ENCODE measurements around the gene GAK. TPM values are rescaled to one million over a fixed set of nuclear protein-coding genes. Genes with fewer than 3 reads are reported as not detected.
A peak's percentile ranks its signal among the peaks of the same experiment; 100 is the strongest.

GAK gene
- total RNA-seq, 1 donor from 2014 or later: 138 TPM

DNA sequence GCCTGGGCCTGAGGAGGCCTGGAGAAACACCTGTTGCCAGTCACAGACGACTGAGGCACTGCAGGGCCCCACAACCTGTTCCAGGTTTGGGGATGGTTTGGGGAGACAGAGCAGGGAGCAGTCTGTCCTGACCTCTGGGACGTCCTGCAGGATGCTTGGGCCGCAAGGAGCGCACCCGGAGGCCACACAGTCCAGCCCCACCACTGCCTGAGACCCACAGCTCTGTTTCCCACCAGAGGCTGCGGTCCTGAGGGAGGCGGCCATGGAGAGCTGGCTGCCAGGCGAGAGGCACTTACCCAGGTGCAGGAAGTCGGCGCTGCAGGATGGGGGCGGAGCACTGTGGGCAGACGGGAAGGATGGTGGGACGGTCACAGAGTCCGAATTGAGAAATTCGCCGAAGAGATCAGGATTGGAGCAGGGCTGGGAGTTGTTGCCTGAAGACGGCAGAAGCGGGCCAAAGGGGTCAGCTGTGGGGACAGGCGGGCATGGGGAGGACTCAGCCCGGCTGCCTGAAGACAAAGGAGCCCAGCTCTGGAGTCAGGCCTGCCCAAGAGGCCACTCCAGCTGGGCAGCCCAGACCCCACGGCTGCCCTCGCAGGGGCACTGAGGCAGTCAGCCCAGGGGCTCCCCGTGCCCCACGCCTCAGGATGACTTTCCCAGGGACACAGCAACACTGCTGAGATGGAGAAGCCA lies 65.9 kb downstream of the GAK start:
- Histone ChIP-seq H3K27me3 (no peaks in the 10 kb centered on the region), H3K36me3 (peaks cover 81% of the 10 kb centered on the region), H3K4me3 (no peak overlapping the region), H3K4me1 (no peaks in the 10 kb centered on the region), H3K9me3 (no peaks in the 10 kb centered on the region), H3K27ac (no peak overlapping the region)
- no peak for DNase-seq
- intact Hi-C loops (cut with DNase I): no loop called here
- TF ChIP-seq, protein P1, sequence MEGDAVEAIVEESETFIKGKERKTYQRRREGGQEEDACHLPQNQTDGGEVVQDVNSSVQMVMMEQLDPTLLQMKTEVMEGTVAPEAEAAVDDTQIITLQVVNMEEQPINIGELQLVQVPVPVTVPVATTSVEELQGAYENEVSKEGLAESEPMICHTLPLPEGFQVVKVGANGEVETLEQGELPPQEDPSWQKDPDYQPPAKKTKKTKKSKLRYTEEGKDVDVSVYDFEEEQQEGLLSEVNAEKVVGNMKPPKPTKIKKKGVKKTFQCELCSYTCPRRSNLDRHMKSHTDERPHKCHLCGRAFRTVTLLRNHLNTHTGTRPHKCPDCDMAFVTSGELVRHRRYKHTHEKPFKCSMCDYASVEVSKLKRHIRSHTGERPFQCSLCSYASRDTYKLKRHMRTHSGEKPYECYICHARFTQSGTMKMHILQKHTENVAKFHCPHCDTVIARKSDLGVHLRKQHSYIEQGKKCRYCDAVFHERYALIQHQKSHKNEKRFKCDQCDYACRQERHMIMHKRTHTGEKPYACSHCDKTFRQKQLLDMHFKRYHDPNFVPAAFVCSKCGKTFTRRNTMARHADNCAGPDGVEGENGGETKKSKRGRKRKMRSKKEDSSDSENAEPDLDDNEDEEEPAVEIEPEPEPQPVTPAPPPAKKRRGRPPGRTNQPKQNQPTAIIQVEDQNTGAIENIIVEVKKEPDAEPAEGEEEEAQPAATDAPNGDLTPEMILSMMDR (IDR thresholded peaks at IDR 0.05): no peak
- ATAC-seq: no peak

DNA sequence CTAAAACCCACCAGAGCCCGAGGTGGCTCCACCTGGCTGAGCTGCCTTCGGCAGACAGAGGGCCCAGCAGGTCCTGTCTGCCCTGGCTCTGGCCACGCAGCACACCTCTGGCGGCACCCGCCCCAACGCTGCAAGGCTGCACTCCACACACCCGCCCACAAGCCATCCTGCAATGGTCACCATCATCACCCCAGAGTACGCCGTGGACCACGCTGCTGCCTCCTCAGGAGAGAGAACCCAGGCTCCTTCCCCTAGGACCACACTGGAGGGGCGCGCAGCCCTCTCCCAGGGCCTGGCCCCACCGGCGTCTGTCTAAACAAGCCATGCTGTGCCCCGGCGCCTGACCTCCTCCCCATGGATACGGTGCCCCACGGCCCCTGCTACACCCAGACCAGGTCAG lies 66.5 kb downstream of the GAK start:
- H3K9me3 ChIP-seq: no peaks in the 10 kb centered on the region
- no peaks in the 10 kb centered on the region for H3K4me1 ChIP-seq
- TF ChIP-seq, protein P1 (IDR thresholded peaks at IDR 0.05): no peak
- H3K27me3 ChIP-seq: no peaks in the 10 kb centered on the region
- DNase-seq (no peak), ATAC-seq (no peak)
- H3K4me3 ChIP-seq: no peak overlapping the region
- peaks cover 85% of the 10 kb centered on the region for H3K36me3 ChIP-seq
- H3K27ac ChIP-seq: no peak overlapping the region
- intact Hi-C loops (cut with DNase I): no loop called here

DNA sequence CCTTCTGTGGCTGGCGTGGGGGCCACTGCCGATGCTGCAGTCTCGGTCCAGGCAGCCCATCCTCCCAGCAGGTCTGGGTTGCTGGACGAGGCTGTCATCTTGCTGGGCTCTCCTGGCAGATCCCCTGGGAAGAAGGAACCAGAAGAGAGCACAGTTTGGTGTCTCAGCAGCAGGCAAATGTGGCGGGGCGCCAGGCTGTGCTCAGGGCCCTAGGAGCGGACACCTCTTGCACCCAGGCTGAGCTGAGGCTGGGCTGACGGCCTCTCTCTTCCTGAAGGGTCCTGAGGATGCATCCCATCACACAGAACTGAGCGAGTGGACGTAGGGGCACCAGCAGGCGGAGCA lies 67.0 kb downstream of the GAK start:
- Histone ChIP-seq H3K4me3 (no peak overlapping the region), H3K27ac (no peak overlapping the region), H3K9me3 (no peaks in the 10 kb centered on the region), H3K36me3 (peaks cover 84% of the 10 kb centered on the region), H3K4me1 (no peaks in the 10 kb centered on the region), H3K27me3 (no peaks in the 10 kb centered on the region)
- no peak for DNase-seq
- no peak for ATAC-seq
- TF ChIP-seq, protein P1 (IDR thresholded peaks at IDR 0.05): no peak
- intact Hi-C loops (cut with DNase I): no loop called here

DNA sequence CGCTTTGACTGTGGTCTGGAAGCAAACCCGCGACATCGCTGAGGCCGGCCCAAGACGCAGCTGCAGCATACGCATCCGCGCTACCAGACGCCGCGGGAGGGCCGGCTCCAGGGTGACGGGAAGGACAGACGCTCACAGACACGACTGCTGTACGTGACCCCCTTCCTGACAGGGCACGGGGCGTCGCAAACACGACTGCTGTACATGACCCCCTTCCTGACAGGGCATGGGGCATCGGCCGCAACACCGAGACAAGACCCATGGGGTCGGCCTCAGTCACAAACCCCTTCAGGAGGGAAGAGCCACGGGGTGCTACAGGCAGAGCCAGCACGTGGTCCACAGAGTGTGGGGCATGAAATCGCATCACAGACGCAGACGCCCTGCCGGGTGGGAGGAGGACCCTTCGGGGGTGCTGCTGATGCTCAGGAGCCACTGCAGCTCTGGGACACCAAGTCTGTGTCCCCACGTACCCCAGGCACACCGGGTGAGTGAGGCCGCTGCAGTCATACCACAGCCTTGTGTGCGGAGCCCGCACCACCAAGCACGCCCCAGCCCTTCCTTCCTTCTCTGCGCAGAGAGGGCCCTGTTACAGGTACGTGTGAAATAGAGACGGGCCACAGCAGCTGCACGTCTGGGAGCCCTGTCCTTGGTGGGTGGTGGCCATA lies 67.5 kb downstream of the GAK start:
- Histone ChIP-seq H3K27me3 (no peaks in the 10 kb centered on the region), H3K9me3 (no peaks in the 10 kb centered on the region), H3K4me3 (no peak overlapping the region), H3K27ac (no peak overlapping the region), H3K36me3 (peaks cover 88% of the 10 kb centered on the region), H3K4me1 (no peaks in the 10 kb centered on the region)
- TF ChIP-seq, protein P1 (IDR thresholded peaks at IDR 0.05): no peak
- intact Hi-C loops (cut with DNase I): no loop called here
- ATAC-seq: no peak
- DNase-seq: no peak

DNA sequence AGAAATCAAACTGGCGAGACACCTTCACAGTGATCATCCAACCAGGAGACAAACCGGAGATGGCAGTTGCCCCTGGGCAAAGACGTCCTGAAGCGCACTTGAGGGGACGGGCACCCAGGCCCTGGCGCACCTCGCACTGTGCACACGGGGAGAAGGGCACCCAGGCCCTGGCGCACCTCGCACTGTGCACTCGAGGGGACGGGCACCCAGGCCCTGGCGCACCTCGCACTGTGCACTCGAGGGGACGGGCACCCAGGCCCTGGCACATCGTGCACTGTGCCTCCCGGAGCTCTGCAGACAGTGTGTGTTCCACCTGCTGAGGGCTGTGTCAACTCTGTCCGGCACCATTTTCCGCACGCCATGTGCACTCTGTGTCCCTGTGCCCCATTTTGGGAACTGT lies 71.6 kb downstream of the GAK start:
- ATAC-seq: no peak
- Histone ChIP-seq H3K4me1 (no peaks in the 10 kb centered on the region), H3K36me3 (peaks cover 87% of the 10 kb centered on the region), H3K27me3 (no peaks in the 10 kb centered on the region), H3K27ac (no peak overlapping the region), H3K9me3 (no peaks in the 10 kb centered on the region), H3K4me3 (no peak overlapping the region)
- TF ChIP-seq, protein P1 (IDR thresholded peaks at IDR 0.05): no peak
- intact Hi-C loops (cut with DNase I): no loop called here
- DNase-seq: peak; percentile 41

All from upper lobe of right lung (tissue), 1 donor.